Lung microvascular endothelial cell (primary cell): Measurements from ENCODE around the gene CNTNAP5. TPM values are rescaled to one million over a fixed set of nuclear protein-coding genes. Genes with fewer than 3 reads are reported as not detected.

Source experiments
- DNase-seq, 2 donors: peaks; one replicate each; pipeline versions ENCODE4 v3.0.0 to v3.0.0-alpha.2; 2010; ENCODE audit warnings: low read depth in 2 of 2
- total RNA-seq: library from RNA; depleted of rRNA; stranded (reverse); fragments of >200 nt; gene quantifications from 2 replicates; pipeline ENCODE4 v1.2.1, GENCODE V29; 2014

The CNTNAP5 gene
- total RNA-seq, 1 donor from 2014 or later, result not detected

GRCh38 chr2:124053796-124054195 is 28.7 kb downstream of the CNTNAP5 start:
- DNase-seq, result no peak

- DNase-seq, result no peak
These were observed 38.5 kb downstream of the CNTNAP5 start for GRCh38 chr2:124063596-124063995.

DNA sequence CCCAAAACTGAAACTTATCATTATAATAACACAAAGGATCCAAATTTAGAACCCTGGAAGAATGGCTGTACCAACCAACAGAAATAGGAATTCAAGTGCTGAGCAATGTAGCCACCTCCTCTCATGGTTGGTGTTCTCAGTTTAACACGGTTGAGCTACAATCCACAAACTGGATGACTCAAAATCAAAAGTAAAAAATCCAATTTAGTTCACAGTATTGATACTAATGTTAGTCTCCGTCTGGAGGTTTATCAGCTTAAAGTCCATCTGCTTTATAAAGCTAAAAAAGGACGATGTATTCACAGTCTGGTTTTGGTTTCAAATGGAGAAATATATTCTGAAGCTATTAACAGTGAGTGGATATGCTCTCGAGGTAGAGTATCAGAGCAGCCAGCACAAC is 40.5 kb downstream of the CNTNAP5 start:
- no peak for DNase-seq

- DNase-seq, result no peak
These were observed 41.7 kb downstream of the CNTNAP5 start for GRCh38 chr2:124066776-124067175.

GRCh38 chr2:124079045-124079444 is 54.0 kb downstream of the CNTNAP5 start:
- no peak for DNase-seq

DNA sequence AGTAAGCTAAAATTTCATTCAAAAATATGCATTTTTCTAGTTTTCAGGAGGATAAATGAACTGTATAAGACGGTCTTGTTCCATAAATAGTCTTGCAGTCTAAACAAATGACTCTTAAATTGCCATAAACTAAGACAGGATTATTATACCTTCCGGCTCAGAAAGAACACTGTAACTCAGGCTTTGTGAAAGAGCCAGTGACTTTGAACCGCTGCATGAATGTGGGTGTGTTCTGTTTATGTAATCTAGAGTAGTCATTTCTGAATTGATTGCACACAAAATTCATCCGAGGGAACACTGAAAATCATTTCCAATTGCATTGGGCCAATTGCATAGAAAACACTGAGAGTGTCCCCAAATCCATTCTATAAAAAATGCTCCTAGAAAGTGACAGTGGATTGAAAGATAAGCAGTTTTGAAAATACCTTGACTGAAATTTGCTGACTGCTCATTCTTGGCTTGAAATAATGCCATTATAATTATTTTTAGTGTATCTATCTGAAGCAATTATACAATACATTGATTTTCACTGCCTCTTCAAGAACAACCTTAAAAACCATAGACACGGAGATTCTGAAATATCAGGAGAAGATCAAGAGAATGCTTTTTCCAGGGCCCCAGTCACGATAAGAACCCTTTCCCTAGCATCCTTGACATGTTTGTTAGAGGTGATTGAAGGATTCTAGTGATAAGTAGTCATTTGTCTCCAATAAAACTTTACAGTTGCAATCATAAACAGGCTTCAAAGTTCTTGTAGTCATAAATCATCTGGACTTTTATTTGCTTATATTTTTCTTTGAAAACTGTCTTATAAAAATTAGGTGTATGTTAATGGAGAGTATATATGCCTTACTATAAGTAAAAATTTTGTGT is 55.4 kb downstream of the CNTNAP5 start:
- no peak for DNase-seq

DNA sequence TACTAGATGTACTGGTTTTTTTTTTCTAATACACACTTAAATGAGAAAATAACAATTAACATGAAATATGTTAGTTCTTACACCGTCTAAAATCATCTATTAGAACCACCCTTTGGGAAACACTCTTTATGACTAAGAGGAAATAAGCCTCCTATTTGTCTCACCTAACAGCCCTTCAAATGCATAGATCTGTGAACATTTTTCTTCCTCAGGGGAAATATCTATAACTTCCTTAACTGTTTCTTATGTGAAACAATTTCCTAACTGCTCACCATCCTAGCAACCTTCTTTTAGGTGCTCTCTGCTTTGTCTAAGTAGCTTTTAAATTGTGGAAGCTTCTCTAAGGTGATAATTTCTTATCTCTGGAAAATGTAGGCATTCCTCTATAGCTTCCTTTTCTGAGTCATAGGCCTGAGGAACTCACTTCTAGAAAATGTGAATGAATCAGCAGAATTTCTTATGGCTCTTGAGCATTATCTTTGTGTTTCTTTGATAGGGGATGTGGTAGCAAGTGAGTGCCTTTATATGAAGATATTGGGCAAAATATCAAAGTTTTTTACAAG is 56.1 kb downstream of the CNTNAP5 start:
- no peak for DNase-seq

DNA sequence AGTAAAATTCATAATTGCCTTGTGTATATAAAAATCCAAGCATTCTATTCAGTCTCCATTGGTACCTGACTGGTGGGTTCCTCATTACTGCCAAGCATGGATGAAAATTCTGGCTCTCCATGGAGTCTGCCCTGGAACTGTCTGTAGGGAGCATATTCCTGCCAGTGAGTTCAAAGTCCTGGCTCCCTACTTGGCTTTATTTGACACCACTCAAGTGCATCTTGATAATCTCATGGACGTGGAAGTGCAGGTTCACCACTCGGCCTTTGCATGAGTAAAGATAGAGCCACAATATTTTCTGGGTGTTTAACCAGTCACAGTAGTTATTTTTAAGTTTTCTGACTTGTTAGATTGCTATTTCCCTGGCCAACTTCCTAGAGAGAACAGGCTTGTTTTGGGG is 63.5 kb downstream of the CNTNAP5 start:
- no peak for DNase-seq

- no peak for DNase-seq
These were observed 66.6 kb downstream of the CNTNAP5 start for GRCh38 chr2:124091721-124092120.

- no peak for DNase-seq
These were observed 67.6 kb downstream of the CNTNAP5 start for GRCh38 chr2:124092651-124093050.

- DNase-seq, result no peak
These were observed 79.8 kb downstream of the CNTNAP5 start for GRCh38 chr2:124104914-124105313.

- DNase-seq, result no peak
These were observed 87.1 kb downstream of the CNTNAP5 start for GRCh38 chr2:124112206-124112605.

GRCh38 chr2:124112966-124113365 is 87.9 kb downstream of the CNTNAP5 start:
- DNase-seq, result peak in 1 of 2 donors; percentile 5

GRCh38 chr2:124120246-124120645 is 95.2 kb downstream of the CNTNAP5 start:
- no peak for DNase-seq

GRCh38 chr2:124121106-124121505 is 96.0 kb downstream of the CNTNAP5 start:
- DNase-seq, result no peak

GRCh38 chr2:124121760-124122275 is 96.7 kb downstream of the CNTNAP5 start:
- no peak for DNase-seq

DNA sequence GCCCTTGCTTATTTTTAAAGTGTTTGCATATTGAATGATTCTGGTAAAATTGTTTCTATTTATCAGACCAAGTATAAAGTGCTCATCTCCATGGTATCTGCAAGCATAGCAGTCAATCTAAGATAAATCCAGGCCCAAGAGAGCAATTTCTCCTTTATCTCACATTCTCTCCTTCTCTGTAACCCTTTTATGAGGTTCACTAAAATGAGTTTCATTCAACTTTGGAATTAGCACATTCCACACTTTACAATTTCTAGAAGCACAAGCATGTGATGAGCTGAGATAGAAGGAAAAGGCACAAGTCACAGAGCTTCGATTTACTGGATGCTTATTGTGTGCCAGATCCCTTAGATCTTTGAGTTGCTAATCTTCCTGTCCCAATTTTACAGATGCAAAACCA is 97.3 kb downstream of the CNTNAP5 start:
- no peak for DNase-seq

- DNase-seq, result no peak
These were observed 106.2 kb downstream of the CNTNAP5 start for GRCh38 chr2:124131276-124131675.

- DNase-seq, result no peak
These were observed 111.0 kb downstream of the CNTNAP5 start for GRCh38 chr2:124136110-124136509.

- no peak for DNase-seq
These were observed 113.0 kb downstream of the CNTNAP5 start for GRCh38 chr2:124138076-124138475.

DNA sequence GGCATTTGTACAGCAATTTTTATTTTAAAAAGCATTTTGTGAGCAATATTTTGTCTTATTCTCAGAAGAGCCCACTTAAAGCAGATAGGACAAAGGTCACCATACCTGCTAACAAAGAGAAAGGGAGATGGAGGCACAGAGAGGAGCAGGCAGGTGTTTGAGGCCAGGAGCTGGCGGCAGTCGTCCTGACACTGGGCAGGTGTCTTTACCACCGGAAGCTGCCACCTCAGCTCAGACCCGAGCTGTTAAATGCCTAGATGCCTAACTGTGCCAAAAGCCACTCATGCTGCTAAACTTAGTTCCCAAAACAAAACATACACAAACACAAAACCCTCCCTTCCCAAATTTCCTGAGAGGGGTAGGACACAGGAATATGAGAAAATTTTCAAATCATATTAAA is 120.9 kb downstream of the CNTNAP5 start:
- no peak for DNase-seq

DNA sequence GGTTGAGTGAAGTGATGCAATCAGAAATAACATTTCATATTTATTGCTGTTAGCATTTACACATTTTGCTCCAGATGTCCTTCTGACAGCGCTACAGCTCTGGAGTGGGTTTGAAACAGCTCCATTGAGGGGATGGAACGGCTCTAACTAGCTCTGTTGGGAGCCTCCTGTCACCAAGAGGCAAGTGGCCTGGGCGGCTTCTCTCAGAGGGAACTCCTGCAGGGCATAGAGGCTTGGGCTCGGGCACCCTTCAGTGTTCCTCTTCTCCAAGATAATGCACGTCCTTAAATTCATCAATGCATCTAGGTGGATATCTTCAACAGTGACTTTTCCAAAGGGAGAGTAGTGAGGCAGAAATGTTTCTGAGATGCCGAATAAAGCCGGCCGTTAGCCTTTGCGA is 122.5 kb downstream of the CNTNAP5 start:
- DNase-seq, result no peak

DNA sequence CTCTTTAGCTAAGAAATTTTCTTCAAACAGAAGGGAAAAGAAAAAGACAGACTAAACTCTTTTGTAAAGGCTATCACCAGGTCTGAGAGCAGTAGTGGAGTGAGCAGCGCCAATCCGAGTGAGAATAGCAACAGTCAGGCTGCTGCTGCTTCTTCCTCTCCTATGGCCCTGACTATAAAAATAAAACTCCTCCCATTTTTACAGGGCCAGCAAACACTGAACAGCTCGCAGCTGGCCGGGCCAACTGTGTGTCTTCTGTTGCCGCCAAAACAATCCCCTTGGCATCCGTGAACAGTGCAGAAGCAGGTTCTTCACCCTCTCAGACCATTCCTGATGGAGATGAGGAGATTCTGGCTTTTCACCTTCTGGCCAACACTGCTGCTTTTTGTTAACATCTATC is 124.5 kb downstream of the CNTNAP5 start:
- no peak for DNase-seq
